Activated CD4-positive, alpha-beta T cell treated with anti-CD3 and anti-CD28 coated beads, Interleukin-2, amount 10 ng/mL, durations not matched to agents 7 days and 5 days (primary cell): Measurements from ENCODE around the gene SLC39A8. TPM values are rescaled to one million over a fixed set of nuclear protein-coding genes. Genes with fewer than 3 reads are reported as not detected.

Experiments used
- total RNA-seq, 2 experiments: library from RNA; stranded (reverse); gene quantifications; one replicate each; pipeline ENCODE4 v1.2.3, GENCODE V29; 2021

The SLC39A8 gene
- total RNA-seq, 2 experiments from 2014 or later = 58.7 to 62.3 TPM

Other genes with a start within 250 kb of the SLC39A8 start
- gene NFKB1, start 155.9 kb upstream of the SLC39A8 start, total RNA-seq = 100 to 1,000 TPM; 135 to 142 TPM